ENCODE results near the gene PALLD. TPM values are rescaled to one million over a fixed set of nuclear protein-coding genes. Genes with fewer than 3 reads are reported as not detected.

Gene PALLD
- total and polyA plus RNA-seq, 2 donors (not counting 3 experiments of a cell fraction or from before 2014, with no cell fraction given): 13.4 to 48.2 TPM

DNA sequence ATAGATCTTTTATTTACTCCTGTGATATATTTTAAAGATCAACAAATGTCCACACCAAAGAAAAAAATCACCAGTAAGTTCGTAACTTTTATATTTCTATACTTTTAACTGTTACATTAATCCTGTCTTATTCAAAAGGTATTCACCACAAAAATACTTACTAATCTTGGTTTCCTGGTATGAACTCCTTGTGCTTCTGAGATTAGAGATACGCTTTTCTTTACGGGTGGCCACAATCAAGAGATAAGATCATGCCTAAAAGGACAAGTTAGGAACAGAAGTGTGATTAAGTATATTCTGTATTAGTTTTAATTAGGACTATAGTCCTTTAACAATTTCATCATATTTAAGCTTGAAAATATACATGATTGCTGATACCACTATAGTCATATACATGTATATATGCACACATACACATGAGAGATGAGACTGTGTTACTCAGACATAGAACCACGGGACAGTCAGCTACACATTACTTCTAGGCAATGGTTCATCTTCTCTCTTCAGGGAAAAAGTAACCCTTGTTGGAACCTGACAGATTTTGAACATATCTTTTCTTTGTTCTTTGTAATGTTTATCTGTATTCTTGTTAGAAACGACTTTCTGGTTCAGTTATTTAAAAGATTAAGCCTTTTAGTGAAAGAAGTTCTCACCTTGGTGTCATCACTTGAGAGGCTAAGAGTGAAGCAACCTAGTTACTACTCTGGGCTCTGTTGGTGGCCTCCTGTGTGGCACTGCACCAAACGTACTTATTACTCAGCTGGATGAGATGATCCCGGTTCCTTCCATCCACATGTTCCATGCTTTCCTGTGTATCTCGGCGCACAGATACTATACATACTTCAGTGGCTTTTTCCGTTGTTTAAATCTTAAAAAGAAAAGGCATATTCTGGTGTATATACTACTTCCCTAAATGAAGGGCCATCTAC lies 367.1 kb downstream of the PALLD start:
- H3K27me3 ChIP-seq (ENCODE audit: control insufficient read depth in 2 of 2, insufficient read depth in 2 of 2, low read length in 2 of 2): no peaks in the 10 kb centered on the region
- POLR2A ChIA-PET: no interaction called here
- no peak for TF ChIP-seq GATA2 (IDR thresholded peaks at IDR 0.05; ENCODE audit: insufficient read depth, insufficient read length, low read depth, low read length)
- TF ChIP-seq, protein P1, sequence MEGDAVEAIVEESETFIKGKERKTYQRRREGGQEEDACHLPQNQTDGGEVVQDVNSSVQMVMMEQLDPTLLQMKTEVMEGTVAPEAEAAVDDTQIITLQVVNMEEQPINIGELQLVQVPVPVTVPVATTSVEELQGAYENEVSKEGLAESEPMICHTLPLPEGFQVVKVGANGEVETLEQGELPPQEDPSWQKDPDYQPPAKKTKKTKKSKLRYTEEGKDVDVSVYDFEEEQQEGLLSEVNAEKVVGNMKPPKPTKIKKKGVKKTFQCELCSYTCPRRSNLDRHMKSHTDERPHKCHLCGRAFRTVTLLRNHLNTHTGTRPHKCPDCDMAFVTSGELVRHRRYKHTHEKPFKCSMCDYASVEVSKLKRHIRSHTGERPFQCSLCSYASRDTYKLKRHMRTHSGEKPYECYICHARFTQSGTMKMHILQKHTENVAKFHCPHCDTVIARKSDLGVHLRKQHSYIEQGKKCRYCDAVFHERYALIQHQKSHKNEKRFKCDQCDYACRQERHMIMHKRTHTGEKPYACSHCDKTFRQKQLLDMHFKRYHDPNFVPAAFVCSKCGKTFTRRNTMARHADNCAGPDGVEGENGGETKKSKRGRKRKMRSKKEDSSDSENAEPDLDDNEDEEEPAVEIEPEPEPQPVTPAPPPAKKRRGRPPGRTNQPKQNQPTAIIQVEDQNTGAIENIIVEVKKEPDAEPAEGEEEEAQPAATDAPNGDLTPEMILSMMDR (IDR thresholded peaks at IDR 0.05; ENCODE audit: extremely low read depth in 1 of 2, insufficient read depth in 1 of 2, low read depth in 1 of 2, low read length in 2 of 2): no peak
- TF ChIP-seq POLR2AphosphoS5 (IDR thresholded peaks at IDR 0.05; ENCODE audit: insufficient read depth, low read depth, low read length): no peak
- no peak for TF ChIP-seq FOS (IDR thresholded peaks at IDR 0.05; ENCODE audit: borderline replicate concordance, insufficient read depth, low read length)
- no peak for DNase-seq (ENCODE audit: low read depth, low spot score)
- H3K4me1 ChIP-seq (ENCODE audit: control insufficient read depth, extremely low read depth, insufficient read depth, low read length): peaks cover 16% of the 10 kb centered on the region
- H3K79me2 ChIP-seq (ENCODE audit: control insufficient read depth, insufficient read depth, low read length): no peaks in the 10 kb centered on the region
- no peak overlapping the region for H3K4me2 ChIP-seq (ENCODE audit: insufficient read depth, low read length)
- CTCF ChIA-PET: interaction anchor here (1.3 kb wide), 1 partner anchor 154 kb away, joined by 5 read pairs; no protein-coding TSS in a partner anchor
- no peak overlapping the region for H3K4me3 ChIP-seq (replicated peaks in 1 of 3; ENCODE audit: insufficient read depth in 1 of 3, low read depth in 1 of 3, low read length in 3 of 3)
- no peaks in the 10 kb centered on the region for H4K20me1 ChIP-seq (replicated peaks; ENCODE audit: control insufficient read depth, extremely low read depth, insufficient read depth, low read length)
- H2AFZ ChIP-seq (ENCODE audit: low read depth, low read length): no peak overlapping the region
- FAIRE-seq: no peak
- H3K9ac ChIP-seq (replicated peaks; ENCODE audit: extremely low read depth, insufficient read depth, low read length): no peak overlapping the region
- H3K9me1 ChIP-seq (replicated peaks; ENCODE audit: control insufficient read depth, extremely low read depth, insufficient read depth, low read length): no peaks in the 10 kb centered on the region
- H3K27ac ChIP-seq (ENCODE audit: insufficient read depth, low read depth, low read length): no peak overlapping the region
- H3K9me3 ChIP-seq (replicated peaks; ENCODE audit: control insufficient read depth, insufficient read depth, low read length): no peaks in the 10 kb centered on the region
- intact Hi-C loops (cut with micrococcal nuclease) (no loop called here), dilution Hi-C loops (cut with MboI; ENCODE audit: extremely low pct_ligation_motif_present, low sequenced_read_pairs) (no loop called here)
- H3K36me3 ChIP-seq (ENCODE audit: control insufficient read depth in 2 of 2, extremely low read depth in 1 of 2, insufficient read depth in 2 of 2, low read length in 2 of 2): no peaks in the 10 kb centered on the region
- no TSS peak for BruUV-seq (replicated peaks)

Data from endothelial cell of umbilical vein (primary cell).